Measurements from ENCODE around the gene CTNND2.
"Not testable (repeated sequence)": the region's sequence is repeated elsewhere in the genome, so short reads cannot be mapped to it uniquely, and the experiment has no call there.

Gene CTNND2

DNA sequence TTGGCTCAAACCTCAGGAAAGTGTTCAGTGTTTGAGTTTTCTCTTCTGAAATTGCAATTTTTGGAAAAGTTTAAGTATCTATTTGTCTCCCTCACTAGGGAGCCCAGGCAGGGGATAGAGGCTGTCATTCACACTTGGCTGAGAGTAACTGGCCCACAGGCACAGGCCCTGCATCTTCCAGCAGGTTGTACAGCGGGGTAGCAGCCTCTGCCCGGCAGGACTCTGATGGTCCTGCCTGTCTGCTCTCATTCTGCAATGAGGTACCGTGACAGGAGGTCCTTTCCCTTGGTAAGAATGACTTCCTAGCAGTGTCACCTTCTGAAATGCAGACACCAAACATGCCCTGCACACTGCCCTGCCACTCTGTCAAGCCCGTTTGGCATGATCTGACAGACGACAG lies 860.4 kb downstream of the CTNND2 start:
- no peak for DNase-seq (ENCODE audit: low read depth in 2 of 2)

DNA sequence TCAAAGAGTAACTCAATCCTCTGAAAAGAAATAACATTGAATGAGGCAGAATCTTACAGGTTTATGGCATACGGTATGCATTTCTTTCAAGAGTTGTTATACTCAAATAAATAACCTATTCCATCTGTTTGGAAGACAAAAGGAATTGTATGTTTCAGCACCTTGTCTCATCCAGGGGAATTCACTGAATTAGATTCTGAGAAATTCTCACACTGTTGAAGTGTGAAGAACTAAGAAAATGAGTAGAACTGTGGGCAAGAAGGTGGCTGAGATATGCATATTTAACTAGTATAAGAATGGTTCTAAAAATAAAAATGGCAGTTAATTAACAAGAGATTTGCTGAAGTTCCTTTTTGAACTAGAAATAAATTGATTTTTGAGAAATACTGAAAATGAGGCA lies 863.9 kb downstream of the CTNND2 start:
- no peak for DNase-seq (ENCODE audit: low read depth in 2 of 2)

DNA sequence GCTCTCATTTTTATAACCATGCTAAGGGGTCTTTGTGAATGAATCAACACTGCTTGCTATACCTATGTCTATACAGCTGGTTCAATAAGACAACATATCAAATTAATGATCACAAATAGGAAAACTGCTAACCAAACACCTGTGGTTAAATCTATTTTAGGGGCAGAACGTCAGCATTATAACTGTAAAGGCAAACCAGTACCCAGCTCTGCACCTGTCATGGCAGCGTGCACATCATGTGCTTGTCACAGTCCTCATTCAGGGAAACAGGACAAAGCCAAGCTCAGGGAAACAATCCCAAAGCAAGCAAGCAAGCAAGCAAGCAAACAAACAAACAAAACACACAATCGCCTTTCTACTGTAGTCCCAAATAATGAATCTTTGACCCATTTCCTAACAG lies 865.5 kb downstream of the CTNND2 start:
- no peak for DNase-seq (ENCODE audit: low read depth in 2 of 2)

DNA sequence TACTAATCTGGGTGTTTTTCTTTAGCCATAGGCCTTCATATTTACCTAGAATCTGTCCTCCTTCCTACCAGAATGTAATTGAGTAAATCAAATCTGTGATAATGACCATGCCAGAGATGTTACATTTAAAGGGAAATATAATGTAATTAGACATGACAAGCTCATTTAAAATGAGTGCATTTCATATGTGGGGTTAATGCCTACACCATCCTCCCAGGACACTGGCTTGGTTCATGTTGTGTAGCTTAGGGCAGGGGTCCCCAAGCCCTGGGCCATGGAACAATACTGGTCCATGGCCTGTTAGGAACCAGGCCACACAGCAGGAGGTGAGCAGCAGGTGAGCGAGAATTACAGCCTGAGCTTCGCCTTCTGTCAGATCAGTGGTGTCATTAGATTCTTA lies 866.3 kb downstream of the CTNND2 start:
- no peak for DNase-seq (ENCODE audit: low read depth in 2 of 2)

DNA sequence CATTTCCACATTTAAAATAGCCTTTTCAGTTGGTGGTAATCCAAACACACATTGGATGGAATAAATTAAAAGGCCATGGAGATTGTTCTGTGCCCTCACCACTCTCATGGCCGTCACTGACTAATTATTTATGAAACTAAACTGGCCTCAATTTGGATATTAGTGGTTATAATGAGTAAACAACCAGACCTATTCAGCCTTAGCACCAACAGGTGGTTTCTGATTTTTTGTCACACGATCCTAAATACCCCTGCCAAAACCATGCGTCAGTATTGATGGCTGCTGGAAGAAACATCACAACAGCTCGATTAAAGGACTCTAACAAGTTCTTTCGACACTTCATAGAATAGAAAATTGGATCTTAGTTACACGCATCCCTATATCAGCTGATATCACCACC lies 867.2 kb downstream of the CTNND2 start:
- DNase-seq (ENCODE audit: low read depth in 2 of 2): no peak

DNA sequence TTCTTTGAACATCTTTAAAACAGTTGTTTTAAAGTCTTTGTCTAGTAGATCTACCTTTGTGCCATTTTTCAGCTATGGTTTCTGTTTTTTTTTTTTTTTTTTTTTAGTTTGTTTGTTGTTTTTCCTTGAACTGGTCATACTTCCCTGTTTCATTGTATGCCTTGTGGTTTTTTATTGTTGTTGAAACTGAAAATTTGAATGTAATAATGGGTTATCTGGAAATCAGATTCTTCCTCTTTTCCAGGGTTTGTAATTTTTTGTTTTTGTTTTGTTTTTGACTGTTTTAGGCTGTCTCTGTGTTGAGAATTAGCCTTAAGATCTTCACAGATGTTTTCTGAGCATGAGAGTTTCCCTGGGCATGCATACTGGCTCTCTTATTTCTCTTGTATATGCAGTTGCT lies 873.6 kb downstream of the CTNND2 start:
- no peak for DNase-seq (ENCODE audit: low read depth in 2 of 2)

DNA sequence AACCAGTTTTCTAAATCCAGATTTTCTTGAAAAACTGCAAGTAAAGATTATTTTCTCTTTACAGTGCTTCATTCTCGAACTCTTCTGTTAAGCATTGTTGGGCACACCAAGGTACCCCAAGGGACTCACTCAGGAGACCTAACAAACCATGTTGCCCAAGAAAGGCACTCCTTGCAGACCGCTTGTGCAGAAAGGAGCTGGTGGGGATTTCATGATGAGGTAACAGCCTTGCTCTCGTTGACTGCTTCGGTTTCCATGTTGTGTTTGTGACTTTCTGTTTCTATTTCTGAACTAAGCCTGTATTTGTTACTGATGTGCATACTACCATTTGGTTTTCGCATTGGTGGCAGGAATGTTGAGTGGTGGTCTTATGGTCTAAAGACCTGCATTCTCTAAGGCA lies 876.6 kb downstream of the CTNND2 start:
- DNase-seq (ENCODE audit: low read depth in 2 of 2): no peak

DNA sequence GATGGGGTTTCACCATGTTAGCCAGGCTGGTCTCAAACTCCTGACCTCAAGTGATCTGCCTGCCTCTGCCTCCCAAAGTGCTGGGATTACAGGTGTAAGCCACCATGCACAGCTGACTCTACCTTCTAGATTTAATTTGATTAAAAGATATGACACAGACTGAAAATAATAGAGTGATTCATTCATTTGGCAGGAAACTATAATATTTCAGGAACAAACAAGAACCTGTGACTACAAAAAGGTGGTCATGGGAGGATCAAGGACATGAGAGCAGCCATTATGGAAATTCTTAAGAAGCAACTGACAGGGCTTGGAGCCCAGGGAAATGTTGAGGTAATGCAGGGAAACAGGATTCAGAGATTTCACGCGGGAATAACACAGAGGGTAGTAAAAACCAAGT lies 877.7 kb downstream of the CTNND2 start:
- DNase-seq (ENCODE audit: low read depth in 2 of 2): no peak

DNA sequence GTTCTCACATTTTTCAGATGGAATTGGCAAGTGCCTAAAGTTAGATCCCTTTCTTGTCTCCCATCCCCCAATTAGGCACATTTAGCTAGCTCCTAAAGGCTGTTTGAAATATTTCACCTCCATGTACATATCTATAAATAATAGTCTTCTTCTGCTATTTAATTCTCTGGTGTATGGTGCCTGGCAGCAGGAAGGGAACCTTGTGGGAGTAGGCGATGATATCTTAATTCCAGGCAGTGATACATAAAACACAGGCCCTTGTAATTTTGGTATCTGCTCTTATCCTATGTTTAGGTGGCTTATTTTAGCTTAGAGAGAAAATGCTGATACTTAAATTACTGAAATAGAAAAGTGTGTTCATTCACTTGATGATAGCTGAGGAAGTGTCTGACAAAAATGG lies 880.3 kb downstream of the CTNND2 start:
- DNase-seq (ENCODE audit: low read depth in 2 of 2): no peak

DNA sequence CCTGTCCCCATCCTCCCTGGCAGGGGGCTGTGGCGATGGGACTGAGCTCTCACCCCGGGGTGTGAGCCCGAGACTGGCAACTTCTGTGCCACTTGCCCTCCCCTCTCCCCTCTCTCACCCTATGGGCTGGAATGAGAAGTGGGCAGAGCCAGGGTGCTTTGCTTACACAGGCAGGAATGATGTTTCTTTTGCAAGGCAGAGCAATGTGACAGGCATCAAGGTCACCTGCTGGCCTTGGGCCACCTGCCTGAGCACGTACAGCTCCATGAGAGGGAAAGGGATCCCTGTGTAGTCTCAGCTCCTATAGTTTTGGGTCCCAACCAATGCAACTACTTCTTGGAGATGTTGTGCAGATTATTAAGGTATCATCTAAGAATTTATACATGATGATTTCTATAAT lies 890.5 kb downstream of the CTNND2 start:
- DNase-seq (ENCODE audit: low read depth in 2 of 2): no peak

DNA sequence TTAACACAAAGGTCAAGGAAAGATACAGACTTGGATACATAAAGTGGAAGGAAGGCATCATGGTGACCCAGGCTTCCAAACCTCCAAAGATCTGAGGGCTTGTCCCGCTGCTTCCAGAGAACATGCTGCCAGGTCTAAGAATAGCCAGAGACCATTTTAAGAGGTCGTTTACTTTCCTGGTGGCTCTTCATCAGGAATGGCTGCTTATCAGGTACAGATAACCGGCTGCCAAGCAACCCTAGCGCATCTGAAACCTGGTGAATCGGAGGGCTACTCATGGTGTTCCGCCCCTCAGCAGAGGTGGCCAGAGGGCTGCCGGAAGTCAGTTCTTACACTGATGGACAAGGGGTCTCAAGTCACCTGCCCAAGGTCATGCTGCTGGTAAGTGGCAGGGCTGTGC lies 892.0 kb downstream of the CTNND2 start:
- no peak for DNase-seq (ENCODE audit: low read depth in 2 of 2)

DNA sequence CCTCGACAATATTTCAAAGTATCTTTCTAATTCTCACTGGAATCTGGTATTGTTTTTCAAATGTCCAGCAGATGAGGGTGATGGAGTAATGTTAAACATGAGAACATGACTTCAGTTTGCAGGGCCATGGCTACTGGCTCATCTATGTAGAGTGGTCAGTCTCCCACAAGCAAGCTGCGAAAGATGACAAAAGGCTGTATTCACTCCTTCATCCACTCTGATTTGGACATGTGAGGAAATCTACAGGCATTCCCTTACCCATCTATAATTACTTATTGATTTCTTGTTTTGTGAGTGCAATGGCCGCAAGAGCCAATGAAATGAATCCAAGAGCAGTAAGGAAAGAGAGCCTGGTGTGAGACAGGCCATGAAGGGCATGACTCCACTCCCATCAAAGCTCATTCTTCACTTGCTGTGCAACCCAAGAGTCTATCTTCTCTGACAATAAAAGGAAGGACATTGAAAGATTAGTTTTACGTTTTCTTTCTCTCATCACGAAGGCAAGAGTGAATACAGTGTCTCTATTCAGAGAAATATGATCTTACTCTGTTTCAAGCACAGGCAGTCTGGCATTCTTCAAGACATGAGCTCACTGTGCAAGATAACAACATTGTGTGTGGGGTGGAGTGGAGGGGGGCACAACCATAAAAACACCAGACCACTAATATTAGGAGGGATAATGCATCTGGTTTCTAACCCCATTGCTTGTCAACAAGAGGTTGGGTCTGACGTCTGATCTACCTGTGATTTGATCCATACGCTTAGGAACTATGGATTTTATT lies 893.6 kb downstream of the CTNND2 start:
- DNase-seq (ENCODE audit: low read depth in 2 of 2): no peak

DNA sequence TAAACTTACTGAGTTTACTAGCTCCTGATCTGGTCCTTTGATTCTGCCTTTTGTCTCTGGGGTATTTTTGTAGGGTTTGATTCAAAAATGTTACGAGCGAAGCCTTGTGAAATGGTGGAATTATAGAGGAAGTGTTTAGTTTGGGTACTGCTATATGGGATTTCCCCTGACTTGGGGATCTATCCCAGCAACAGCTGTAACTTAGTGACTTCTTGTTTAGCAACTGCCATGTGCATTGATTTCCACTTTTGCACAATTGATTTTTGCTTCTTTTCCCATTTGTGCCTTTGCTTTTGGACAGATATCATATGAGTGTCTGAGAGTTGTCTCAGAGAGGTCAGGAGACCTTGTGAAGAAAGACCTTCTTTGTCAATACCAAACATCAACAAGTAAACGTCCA lies 894.7 kb downstream of the CTNND2 start:
- no peak for DNase-seq (ENCODE audit: low read depth in 2 of 2)

DNA sequence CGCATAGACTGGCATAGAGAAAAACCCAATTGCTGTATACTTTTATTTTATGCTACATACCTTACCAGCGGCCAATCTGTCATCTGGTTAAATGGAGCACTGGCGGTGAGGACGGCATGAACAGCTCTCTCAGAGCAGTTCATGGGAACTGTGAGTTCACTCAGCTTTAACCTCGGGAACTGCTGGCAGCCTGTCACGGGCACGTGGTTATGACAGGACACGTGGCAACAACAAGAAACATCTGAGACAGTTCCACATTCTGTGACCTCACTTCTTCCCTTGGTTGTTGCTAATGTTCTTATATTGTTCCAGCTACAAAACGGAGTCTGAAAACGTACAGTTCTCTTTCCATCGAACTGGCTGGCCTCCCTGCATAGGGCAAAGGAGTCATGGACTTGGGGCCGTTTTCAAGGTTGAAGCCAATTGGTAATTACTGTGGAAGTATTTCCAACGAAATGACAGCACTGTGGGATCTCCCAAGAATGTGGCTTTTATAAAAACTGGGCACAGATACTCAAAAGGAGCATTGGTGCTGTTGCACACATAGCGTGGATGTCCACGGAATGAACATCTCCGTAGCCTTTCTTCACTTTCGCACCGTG lies 896.9 kb downstream of the CTNND2 start:
- no peak for DNase-seq (ENCODE audit: low read depth in 2 of 2)

DNA sequence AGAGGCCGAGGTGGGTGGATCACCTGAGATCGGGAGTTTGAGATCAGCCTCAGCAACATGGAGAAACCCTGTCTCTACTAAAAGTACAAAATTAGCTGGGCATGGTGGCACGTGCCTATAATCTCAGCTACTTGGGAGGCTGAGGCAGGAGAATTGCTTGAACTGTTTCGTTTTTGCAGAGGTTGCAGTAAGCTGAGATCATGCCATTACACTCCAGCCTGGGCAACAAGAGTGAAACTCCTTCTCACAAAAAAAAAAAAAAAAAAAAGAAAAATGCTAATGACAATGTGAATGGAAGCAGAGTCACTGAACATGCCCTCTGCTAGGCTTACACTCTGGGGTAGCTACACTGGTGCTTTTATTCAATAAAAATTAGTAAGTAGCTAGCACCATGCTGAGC lies 899.7 kb downstream of the CTNND2 start:
- not testable (repeated sequence) for DNase-seq (ENCODE audit: low read depth in 2 of 2)

DNA sequence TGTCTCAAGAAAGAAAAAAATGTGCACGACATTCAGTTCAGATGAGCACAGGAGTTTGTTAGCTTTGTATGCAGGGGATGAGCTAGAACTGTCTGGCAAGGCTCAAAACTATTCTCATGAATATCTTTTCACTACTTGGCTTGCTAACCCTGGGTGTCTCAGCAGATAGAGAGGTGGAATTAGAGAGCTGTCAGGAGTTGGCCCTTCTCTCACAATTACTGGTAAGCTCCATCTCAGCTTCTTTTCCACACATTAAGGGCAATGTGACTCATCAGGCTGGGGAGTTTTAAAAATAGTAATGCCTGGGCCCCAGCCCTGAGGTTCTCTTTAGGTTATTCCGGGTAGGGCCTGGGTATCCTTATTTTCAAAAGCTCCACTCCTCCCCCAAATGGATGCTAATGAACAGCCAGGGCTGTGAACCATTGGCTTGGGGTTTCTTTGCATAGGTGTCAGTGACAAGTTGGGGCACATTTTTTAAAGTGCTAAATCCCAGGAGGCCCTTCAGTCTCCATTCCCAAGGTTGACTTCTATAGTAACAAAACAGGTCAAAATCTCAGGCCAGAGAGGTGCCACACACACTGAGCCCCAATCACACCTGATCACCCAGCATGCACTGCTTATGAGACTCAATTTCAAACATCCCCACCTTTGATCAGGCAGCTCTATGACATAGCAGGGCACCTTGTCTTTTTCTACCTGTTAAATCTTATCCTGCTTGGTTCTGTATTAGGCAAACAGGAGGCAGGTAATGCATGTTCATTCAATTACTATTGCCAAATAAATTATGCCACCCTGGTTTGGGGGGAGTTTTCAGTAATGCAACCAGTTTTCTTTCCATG lies 903.5 kb downstream of the CTNND2 start:
- no peak for DNase-seq (ENCODE audit: low read depth in 2 of 2)

DNA sequence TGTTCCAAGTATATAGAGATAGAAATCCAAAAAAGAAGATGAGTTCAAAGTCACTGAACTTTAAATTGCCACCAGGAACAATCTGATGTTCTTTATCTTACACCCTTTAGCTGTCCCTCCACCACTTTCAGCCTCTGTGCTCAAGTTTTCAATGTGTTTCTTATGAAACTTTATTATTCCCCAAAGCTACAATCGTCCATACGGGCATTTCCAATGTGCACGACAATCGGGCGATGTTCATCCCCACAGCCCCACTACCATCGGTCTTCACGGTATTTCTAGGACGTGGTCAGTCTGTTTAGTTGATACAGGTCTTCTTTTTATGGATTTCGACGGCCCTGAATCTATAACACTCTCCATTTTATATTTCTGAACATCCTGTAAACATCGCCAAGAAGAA lies 904.5 kb downstream of the CTNND2 start:
- no peak for DNase-seq (ENCODE audit: low read depth in 2 of 2)

DNA sequence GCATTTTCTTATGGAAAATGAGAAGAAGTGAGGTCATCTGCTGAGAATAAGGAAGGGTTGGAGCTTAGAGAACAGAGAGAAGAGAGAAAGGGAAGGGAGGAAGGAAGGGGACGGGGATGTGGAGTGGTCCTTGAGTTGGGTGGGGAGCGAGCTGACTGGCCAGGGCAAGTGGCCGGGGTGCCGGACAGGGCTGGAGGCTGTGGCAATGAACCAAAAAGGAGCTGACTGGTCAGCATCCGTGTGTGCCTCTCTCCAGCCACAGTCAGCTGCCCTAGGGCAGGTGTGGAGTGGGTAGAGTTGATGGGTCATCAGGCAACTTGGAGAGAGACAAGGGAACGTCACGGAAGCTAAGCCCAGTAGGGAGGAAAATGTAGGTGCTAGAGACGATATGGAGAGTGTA lies 908.4 kb downstream of the CTNND2 start:
- no peak for DNase-seq (ENCODE audit: low read depth in 2 of 2)

DNA sequence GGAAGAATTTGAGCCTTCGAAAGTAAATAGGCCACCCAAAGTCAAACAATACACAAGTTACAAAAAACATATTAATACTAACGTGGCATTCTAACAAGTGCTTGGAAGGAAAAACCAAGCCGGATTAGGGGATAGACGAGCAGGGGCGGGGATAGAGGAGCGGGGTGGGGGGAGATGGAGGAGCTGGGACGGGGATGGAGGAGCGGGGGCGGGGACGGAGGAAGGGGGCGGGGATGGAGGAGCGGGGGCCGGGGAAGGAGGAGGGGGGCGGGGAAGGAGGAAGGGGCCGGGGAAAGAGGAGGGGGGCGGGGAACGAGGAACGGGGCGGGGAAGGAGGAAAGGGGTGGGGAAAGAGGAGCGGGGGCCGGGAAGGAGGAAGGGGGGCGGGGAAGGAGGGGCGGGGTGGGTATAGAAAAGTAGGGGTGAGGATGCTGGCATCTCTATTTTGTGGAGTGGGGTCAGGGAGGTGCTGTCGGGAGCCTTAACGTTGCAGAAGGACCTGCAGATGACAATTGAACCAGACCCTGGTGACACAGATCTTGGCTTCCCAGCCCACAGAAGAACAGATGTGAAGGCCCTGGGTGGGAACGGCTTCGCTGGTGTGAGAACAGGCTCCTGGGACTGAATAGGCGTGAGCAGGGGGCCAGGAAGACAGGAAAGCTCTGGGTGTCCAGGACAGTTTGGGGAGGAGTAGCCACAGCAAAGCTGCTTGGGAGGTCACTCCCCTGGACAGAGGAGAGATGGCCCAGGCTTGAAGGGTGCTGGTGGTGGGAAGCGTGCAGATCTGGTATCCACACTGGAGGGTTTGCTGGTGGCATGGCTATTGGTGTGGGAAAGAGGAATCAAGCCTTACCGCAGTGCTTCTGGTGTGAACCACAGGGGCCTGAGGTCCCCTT lies 909.9 kb downstream of the CTNND2 start:
- DNase-seq (ENCODE audit: low read depth in 2 of 2): no peak

DNA sequence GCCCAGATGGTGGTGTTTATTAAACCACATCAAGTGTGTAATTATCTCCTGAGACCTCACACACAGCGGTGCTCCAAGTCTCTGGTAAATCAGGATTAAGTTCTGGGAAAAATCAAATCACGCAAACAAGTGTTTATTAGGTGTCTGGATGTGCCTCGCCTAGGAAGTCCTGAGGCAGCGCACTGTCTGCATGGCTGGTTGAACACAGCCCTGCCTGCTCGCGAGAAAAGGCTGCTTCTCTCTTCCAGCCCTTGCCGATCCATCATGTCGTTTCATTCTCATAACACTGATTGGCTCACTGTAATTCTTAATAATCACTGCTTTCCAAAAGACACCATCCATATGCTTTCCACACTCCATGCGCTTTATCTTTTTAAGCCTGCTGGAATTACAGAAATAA lies 913.6 kb downstream of the CTNND2 start:
- DNase-seq (ENCODE audit: low read depth in 2 of 2): no peak

DNA sequence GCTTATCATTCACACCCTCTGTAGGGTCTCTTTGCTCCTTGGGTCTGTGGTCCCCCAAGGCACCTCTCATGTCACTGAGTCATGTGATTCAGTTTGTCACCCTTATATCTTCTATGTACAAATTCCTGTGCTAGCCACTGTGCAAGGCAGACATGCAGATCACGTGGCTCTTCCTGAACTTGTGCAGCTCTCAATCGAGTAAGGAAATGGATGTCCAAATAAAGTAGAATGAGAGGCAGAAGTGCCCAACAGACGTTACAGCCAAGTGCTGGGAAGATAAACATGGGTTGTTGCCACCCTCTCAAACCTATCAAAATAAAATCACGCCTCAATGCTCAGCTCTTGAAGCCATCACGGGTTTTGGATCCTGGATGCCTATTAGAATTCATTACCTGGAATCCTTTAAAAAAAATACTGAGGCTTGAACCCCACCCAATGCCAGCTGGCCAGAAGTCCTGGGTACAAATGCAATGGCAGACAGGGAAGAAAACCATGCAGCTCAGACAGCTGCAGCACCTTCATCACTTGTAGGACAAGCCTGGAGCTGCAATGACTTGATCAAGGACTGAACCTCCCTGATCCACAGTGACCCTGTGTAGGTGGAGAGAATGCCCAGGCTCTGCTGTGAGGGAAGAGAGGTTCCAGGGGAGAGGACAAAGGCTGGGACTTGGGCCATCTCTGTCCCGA lies 914.5 kb downstream of the CTNND2 start:
- DNase-seq (ENCODE audit: low read depth in 2 of 2): no peak
